Measurements from ENCODE around the gene PURB.
"Not testable (repeated sequence)": the region's sequence is repeated elsewhere in the genome, so short reads cannot be mapped to it uniquely, and the experiment has no call there.

PURB gene

GRCh38 chr7:44885394-44886317, at the start of gene PURB:
Gene PURB, minus strand, starts transcription at chr7:44885530. Its CDS starts 182 bp downstream, at chr7:44885348.
- peak; percentile 95 for DNase-seq

- no peak for DNase-seq
These were observed 49.7 kb upstream of the PURB start for GRCh38 chr7:44935016-44935415.

DNA sequence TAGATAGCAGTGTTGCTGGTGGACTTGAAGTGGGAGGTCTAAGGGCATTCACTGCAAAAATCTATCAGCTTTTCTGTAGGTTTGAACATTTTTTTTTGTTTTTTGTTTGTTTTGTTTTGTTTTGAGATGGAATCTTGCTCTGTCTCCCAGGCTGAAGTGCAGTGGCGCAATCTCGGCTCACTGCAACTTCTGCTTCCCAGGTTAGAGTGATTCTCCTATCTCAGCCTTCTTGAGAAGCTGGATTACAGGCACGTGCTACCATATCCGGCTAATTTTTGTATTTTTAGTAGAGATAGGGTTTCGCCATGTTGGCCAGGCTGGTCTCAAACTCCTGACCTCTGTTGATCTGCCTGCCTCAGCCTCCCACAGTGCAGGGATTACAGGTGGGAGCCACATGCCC, 49.2 kb upstream of the PURB start:
- DNase-seq, result not testable (repeated sequence)

DNA sequence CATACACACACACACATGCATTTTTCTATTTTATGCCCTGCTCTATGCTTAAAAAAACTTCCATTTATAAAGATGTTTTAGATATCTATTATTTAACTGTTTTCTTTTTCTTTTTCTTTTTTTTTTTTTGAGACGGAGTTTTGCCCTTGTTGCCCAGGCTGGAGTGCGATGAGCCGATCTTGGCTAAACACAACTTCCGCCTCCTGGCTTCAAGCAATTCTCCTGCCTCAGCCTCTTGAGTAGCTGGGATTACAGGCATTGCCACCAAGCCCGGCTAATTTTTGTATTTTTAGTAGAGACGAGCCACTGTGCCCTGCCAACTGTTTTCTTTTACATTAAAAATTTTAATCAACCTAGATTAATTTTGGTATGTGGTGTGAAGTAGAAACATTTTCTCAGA, 45.6 kb upstream of the PURB start:
- DNase-seq, result no peak

GRCh38 chr7:44922351-44922694, 37.0 kb upstream of the PURB start:
- no peak for DNase-seq

DNA sequence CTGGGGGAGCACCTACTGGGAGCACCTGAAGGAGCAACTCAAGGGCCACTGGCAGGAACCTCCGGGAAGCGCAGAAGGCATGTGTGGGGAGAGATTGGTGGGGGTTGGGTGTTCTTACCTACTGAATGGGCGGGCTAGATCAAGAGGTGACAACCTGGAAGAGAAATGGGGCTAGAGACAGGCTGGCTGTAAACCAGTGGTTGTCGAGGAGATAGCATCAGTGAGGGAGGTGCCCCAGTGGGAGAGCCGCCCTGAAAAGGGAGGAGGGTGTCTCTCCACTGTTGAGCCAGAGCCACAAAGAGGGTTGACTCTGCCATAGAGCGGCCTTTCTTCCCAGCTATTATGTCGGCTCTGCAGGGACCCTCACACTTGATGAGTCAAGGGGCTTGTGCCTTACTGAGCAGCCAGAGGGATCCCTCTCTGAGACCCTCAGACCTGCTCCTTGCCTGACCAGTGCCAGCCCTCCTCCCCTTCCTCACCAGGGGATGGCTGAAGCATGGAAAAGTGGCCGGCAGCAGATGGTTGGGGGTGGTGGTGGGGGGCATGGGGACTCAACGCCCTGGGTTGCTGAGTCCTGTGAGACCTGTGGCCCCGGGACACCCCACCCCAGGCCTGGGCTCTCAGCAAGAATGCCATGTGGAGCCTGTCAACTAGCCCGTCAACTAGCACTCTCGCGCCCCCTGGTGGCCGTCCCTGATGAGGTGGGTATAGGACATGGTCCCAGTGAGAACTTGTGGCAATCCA, 36.4 kb upstream of the PURB start:
- peak; percentile 36 for DNase-seq

GRCh38 chr7:44920119-44920518, 34.8 kb upstream of the PURB start:
- DNase-seq, result no peak

GRCh38 chr7:44918029-44918428, 32.7 kb upstream of the PURB start:
- DNase-seq, result no peak

DNA sequence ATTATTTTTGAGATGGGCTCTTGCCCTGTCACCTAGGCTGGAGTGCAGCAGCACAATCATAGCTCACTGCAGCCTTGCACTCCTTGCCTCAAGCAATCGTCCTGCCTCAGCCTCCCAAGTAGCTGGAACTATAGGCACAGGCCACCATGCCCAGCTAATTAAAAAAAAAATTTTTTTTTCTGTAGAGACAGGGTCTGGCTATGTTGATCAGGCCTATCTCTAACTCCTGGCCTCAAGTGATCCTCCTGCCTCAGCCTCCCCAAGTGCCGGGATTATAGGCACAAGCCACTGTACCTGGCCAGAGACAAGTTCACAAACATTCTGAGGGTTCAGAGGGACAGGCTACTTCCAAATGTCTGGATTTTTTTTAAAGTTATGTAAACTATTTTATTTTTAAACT, 32.1 kb upstream of the PURB start:
- DNase-seq, result no peak

DNA sequence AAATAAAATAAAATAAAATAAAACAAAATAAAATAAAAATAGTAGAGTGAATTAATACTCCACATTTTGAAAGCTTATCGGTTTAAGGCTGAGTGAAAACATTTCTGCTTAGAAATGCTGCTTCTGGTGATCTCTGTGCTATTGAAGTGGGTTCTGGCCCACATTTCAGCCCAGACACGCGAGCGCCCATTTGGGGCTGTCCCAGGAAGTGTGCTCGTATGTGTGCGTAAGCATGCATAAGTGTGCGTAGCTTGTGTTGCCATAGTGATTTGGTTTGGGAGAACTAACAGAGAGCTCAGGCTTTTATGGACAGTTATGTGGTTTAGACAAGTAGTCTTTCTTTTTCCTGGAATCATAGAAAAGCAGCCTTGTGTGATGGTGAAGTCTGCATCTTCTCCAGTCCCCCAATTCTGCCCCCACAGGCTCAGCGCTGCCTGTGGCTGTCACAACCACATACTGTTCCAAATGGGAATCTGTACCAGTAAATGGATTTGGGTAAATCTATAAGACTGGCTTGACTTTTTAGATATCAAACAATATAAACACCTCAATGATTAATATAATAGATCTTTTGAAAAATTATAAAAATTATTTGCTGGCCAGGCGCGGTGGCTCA, 29.8 kb upstream of the PURB start:
- DNase-seq, result no peak

DNA sequence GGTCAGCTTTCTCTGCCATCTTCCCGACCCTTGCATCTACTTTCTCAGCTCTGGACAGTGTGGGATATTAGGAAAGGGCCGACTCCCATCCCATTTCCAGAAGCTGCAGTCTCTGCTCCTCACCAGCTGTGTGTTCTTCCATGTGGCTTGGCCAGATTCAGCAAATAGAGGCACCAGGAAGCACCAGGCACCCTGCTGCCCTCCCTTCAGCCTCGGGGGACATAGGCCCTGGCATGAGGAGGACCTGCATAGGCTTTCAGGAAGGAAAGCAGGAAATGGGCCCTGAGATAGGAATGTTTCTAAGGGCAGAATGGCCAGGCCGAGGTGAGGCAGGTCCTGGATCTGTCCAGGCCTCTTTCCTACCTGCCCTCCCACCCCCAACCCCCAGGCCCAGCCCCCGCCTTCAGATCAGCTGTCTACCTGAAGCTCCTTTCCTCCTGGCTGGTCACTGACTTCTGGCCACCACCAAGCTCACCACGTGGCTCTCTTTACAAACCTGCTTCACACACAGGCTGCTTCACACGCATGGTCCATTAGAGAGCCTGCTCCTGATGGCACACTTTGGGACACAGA, 27.5 kb upstream of the PURB start:
- DNase-seq, result no peak

DNA sequence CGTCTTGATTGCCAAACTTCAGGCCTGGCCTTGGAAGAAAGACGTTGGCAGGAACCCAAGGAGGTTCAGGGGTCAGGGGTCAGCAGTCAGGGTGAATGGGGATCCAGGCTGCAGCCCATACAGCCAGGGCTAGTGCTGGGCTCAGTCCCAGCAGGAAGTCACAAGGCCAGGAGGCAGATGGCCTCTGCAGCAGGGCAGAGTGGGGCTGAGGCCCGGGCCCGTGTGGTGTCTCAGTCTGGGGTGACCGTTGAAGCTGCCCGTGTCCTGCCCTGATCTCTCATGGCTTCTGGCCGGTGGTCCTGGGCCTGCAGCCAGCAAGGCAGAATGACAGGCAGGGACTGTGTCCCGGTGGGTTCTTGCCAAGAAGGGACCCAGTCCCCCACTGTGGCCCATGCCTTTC, 26.6 kb upstream of the PURB start:
- no peak for DNase-seq

DNA sequence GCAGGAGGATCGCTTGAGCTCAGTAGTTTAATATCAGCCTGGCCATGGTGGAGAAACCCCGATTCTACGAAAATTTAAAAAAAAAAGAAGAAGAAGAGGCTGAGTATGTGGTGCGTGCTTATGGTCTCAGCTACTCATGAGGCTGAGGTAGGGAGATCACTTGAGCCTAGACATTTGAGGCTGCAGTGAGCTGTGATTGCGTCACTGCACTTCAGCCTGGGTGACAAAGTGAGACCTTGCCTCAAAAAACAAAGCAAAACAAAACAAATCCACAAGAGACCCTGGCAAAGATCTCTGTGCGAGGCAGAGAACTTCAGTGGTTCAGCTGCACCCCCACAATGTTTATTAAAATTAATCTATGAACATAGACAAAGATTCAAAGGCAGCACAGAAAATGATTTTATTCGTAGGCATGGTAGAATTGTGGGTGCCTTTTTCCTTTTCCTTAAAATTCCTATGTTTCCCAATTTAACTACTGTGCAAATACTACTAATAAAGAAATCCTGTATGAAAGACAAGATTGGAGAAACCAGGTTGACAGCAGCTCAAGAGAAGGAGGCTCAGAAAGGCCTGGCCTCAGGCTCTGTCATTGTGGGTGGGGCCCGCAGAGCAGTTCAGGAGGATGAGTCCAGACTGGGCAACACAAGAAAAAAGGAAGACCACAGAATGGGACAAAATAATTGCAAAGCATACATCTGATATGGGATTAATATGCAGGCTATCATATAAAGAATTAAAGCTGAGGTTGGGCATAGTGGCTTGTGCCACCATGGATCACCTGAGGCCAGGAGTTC, 24.5 kb upstream of the PURB start:
- DNase-seq, result no peak

GRCh38 chr7:44906965-44907364, 21.6 kb upstream of the PURB start:
- no peak for DNase-seq

DNA sequence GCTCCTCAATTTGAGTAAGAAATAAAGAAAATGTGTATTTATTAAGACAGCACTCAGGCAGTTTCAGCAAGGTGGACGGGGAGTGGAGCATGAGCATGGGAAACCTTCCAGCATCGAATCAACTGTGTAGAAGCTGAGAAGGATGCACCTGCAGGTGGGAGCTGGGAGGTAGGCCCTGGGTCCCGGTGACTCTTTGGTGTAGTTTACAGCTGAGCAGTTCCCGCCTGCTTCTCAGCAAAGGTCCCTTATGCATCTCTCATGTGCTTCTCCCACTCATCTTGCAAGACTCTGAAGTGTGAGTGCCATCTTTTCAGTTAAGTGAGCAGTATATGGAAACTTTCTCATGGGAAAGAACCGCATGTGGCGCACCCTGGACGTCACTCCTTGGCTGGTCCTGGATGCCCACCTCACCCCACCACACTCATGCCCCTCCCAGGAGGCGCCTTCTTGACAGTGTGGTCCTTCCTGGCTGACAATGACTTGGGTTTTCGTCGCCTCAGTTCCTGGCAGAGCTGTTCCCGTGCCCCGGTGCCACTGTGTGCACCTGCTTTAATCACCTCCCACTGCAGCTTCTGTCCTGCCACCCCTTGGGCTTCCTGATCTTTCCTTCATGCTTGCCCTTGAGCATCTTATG, 19.8 kb upstream of the PURB start:
- no peak for DNase-seq

DNA sequence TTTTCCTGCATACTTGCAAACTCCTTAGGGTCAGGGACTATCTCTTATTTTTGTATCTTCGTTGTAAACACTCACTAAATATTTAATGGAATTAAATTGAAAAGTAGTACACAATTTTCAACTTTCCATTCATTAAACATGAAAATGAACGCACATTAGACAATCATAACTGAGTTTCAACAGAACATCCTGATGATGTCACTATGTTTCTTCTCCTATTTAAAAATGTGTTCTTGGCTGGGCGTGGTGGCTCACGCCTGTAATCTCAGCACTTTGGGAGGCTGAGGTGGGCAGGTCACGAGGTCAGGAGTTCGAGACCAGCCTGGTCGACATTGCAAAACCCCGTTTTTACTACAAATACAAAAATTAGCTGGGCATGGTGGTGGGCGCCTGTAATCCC, 14.1 kb upstream of the PURB start:
- no peak for DNase-seq

GRCh38 chr7:44898039-44898438, 12.7 kb upstream of the PURB start:
- no peak for DNase-seq

DNA sequence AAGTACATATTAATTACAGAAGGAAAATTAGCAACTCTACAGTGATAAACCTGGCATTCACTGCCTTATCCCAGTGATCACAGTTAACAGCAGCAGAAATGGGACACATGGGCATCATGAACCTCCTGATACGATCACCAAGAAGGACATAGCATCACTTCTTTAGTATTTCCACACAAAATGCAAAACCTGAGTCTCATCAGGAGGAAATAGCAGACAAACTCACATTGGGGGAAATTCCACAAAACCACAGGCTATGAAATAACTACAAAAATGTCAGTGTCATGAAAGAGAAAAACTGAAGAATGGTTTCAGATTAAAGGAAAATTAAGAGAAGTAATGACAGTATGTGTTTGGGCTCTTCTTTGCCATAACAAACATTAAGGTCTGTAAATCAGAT, 12.0 kb upstream of the PURB start:
- DNase-seq, result no peak

DNA sequence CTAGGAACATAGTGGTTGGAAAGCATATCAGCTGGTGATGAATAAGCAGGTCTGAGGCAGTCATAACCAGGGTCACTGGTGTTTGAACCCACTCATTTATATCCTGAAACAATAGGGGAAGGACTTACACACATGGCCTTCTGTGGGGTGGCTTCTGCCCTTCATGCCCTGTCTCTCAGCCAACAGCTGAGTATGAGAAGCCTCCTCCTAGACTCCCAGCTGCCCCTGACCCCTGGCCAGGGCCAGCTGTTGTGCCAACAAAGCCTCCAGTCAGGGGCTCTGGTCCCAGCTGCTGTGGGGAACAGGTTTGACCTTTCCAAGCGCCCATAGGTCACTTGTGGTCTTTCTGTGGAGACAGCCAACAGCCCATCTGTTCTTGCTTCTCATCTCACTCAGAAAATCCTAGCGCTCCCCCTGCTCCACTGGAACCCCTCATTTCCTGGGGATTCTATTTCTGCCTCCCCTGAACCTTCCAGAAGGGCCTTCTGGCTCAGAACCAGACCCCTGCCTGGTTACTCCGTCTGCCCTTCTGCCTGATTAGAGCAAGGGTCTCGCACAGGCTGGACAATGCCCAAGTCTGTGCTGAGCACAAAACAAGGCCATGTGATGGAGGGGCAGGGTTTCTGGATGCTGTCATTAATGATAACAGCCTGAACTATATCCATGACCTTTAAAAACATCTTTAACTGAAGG, 9.7 kb upstream of the PURB start:
- no peak for DNase-seq

DNA sequence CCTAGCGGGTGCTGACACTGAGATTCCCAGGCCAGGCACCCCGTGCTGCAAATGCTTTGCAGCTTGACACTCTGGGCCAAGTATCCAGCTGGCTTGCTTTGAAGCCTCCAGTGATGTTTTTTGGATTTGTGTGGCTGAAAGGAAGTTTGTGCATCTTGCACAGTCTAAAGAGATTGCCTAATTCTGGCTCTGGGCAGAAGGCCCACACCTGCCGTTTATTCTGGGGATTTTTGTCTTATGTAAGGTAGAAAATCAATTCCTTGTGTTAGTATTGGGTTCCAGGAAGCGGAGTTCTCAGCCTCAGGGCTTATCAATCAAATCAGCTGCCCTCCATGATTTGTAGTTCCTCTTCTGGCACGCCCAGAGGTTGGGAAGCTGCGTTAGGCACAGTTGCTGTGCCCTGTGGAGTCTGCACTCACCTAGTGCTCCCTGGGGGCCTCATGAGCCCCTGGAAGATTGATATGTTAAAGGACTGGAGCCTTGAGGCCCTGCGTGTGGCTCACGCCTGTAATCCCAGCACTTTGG, 8.4 kb upstream of the PURB start:
- no peak for DNase-seq

DNA sequence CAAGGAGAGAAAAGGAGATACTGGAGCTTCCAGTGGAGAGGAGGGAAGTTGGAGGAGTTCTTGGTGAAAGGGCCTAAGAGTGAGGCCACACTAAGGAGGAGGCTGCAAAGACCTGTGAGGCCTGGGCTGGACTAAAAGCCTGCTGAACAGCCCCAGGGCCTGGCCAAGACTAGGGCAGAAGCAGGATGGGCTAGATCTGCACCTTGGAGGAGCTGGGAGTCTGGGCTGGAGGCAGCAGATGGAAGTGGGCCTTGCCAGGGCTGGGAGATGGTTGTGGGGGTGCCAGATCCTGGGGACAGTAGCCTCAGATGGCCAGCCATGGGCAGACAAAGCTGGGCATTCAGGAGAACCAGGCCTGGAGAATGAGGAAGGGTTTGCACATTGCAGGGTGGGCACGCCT, 6.5 kb upstream of the PURB start:
- DNase-seq, result no peak
